AG04450 (cell line): ENCODE data around the gene NPEPL1. TPM values are rescaled to one million over a fixed set of nuclear protein-coding genes. Genes with fewer than 3 reads are reported as not detected.

Experiments
- CTCF ChIA-PET: fragments of 300-600, 350-600 bp; formaldehyde crosslinking; extraction: SDS; loops from one replicate; lab custom pipeline; 2022; ENCODE audit warnings: antibody characterized with exemption, inconsistent platforms; lab: Charles Lee
- POLR2A ChIA-PET: fragments of 350-600 bp; formaldehyde crosslinking; extraction: SDS; loops from one replicate; lab custom pipeline; 2021; ENCODE audit warnings: antibody characterized with exemption, inconsistent platforms; lab: Yijun Ruan, JAX
- DNase-seq: peaks from one replicate; pipeline ENCODE4 v3.0.0-alpha.2; 2011; ENCODE audit warnings: low read depth, low spot score
- H3K27ac ChIP-seq: one replicate; pipeline ENCODE4 v1.5.1; 2012; ENCODE audit warnings: low read depth, low read length, control low read depth
- H3K27me3 ChIP-seq: one replicate; pipeline ENCODE4 v1.6.0; 2012; ENCODE audit warnings: low read length; ENCODE audit not compliant: control insufficient read depth, insufficient read depth
- H3K4me3 ChIP-seq: 2 replicates; pipeline ENCODE4 v1.5.1; 2011; ENCODE audit warnings: mild to moderate bottlenecking, low read depth, low read length, control low read depth
- H3K9me3 ChIP-seq: 2 replicates; pipeline ENCODE4 v1.5.1; 2012; ENCODE audit warnings: low read length; ENCODE audit not compliant: control insufficient read depth, insufficient read depth
- polyA plus RNA-seq: library from polyadenylated mRNA; depleted of rRNA; stranded (reverse); fragments of >200 nt; gene quantifications from 2 replicates; pipeline ENCODE4 v1.2.3, GENCODE V29; 2011
- TF ChIP-seq, protein P1 (sequence below): IDR thresholded peaks from 2 replicates; pipeline ENCODE4 v1.5.1; 2011; ENCODE audit warnings: low read depth, low read length, control low read depth, inconsistent platforms

NPEPL1 gene
- polyA plus RNA-seq, 1 experiment = 3.6 TPM

GRCh38 chr20:58661598-58662473, 30.8 kb upstream of the NPEPL1 start:
- no peak for DNase-seq
- CTCF ChIA-PET = no interaction called here
- Histone ChIP-seq H3K27ac (no peak overlapping the region), H3K9me3 (no peaks in the 10 kb centered on the region), H3K27me3 (no peaks in the 10 kb centered on the region), H3K4me3 (no peak overlapping the region)
- POLR2A ChIA-PET = no interaction called here
- TF ChIP-seq, protein P1, sequence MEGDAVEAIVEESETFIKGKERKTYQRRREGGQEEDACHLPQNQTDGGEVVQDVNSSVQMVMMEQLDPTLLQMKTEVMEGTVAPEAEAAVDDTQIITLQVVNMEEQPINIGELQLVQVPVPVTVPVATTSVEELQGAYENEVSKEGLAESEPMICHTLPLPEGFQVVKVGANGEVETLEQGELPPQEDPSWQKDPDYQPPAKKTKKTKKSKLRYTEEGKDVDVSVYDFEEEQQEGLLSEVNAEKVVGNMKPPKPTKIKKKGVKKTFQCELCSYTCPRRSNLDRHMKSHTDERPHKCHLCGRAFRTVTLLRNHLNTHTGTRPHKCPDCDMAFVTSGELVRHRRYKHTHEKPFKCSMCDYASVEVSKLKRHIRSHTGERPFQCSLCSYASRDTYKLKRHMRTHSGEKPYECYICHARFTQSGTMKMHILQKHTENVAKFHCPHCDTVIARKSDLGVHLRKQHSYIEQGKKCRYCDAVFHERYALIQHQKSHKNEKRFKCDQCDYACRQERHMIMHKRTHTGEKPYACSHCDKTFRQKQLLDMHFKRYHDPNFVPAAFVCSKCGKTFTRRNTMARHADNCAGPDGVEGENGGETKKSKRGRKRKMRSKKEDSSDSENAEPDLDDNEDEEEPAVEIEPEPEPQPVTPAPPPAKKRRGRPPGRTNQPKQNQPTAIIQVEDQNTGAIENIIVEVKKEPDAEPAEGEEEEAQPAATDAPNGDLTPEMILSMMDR = no peak

GRCh38 chr20:58664331-58664730, 28.3 kb upstream of the NPEPL1 start:
- ChIA-PET CTCF (interaction anchor here (0.7 to 1.2 kb wide), 2 partner anchors 13 to 427 kb away, joined by 3 to 5 read pairs; partner anchors contain the start of gene STX16), POLR2A (no interaction called here)

DNA sequence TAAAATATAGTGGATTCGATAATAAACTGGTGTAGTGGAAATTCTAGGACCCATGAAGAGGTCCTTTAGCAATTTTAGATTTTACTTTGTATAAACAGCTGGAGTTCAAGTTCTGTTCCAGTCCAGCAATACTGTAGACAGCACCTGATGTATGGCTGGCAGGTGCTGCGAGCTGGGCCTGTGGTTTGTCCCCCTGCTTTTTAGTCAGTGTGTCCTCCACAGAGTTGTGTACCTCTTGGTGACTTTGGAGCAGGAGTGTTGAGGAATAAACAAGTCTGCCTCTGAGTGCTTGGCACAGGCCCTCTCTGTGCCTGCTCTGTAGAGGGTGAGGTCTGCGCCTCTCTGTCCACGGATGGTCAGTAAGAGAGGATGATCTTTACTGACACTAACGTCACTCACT, 27.7 kb upstream of the NPEPL1 start:
- no peaks in the 10 kb centered on the region for H3K9me3 ChIP-seq
- H3K27ac ChIP-seq = no peak overlapping the region
- no peak for DNase-seq
- TF ChIP-seq, protein P1 = no peak
- CTCF ChIA-PET = interaction anchor here (0.7 to 1.2 kb wide), 2 partner anchors 14 to 428 kb away, joined by 3 to 5 read pairs; partner anchors contain the start of gene STX16
- POLR2A ChIA-PET = no interaction called here
- no peaks in the 10 kb centered on the region for H3K27me3 ChIP-seq
- H3K4me3 ChIP-seq = no peak overlapping the region

More at GRCh38 chr20:58664331-58664730, 28.3 kb upstream of the NPEPL1 start:
- Histone ChIP-seq H3K4me3 (no peak overlapping the region), H3K9me3 (no peaks in the 10 kb centered on the region), H3K27ac (no peak overlapping the region), H3K27me3 (no peaks in the 10 kb centered on the region)
- TF ChIP-seq, protein P1 = no peak
- DNase-seq = no peak

DNA sequence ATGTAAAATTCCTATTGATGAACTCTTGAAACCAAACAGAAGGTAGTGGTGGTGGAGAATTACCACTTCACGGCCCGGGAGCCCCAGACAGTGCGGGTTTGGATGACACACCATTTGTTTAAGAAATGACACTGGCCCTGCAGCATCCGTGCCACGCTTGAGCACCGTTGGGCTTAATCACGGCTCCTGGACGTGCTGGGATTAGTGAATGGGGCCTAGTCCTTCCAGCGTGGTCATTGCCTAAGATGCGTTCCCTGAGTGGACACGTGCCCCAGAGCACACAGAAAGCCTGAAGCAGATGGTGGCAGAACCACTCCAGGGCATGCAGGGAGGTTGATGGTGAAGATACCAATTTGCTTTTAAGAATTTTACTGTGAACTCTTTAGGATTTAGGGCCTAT, 27.0 kb upstream of the NPEPL1 start:
- TF ChIP-seq, protein P1 = no peak
- POLR2A ChIA-PET = no interaction called here
- H3K9me3 ChIP-seq = no peaks in the 10 kb centered on the region
- CTCF ChIA-PET = no interaction called here
- no peak for DNase-seq
- no peak overlapping the region for H3K27ac ChIP-seq
- H3K4me3 ChIP-seq = no peak overlapping the region
- no peaks in the 10 kb centered on the region for H3K27me3 ChIP-seq

- TF ChIP-seq, protein P1 = no peak
- CTCF ChIA-PET = interaction anchor here (1.4 to 1.9 kb wide), 2 partner anchors 10 to 203 kb away, joined by 5 read pairs; no protein-coding TSS in a partner anchor
- POLR2A ChIA-PET = no interaction called here
These were observed 25.9 kb upstream of the NPEPL1 start for GRCh38 chr20:58666702-58667101.

More at GRCh38 chr20:58666702-58667101, 25.9 kb upstream of the NPEPL1 start:
- H3K27ac ChIP-seq = no peak overlapping the region
- no peaks in the 10 kb centered on the region for H3K27me3 ChIP-seq
- DNase-seq = no peak
- H3K9me3 ChIP-seq = no peaks in the 10 kb centered on the region
- H3K4me3 ChIP-seq = no peak overlapping the region
